Measurements from ENCODE around the gene MIOX.
A peak's percentile ranks its signal among the peaks of the same experiment; 100 is the strongest.

Gene MIOX

GRCh38 chr22:50486561-50487289 is at the start of gene MIOX:
TSS of gene MIOX (plus strand) at chr22:50486859. CDS start at chr22:50486898, 39 bp downstream.
- DNase-seq (ENCODE audit: low read depth): no peak

- no peak for DNase-seq (ENCODE audit: low read depth)
These were observed 49.0 kb upstream of the MIOX start for GRCh38 chr22:50437511-50438304.

- no peak for DNase-seq (ENCODE audit: low read depth)
These were observed 48.1 kb upstream of the MIOX start for GRCh38 chr22:50438305-50439275.

GRCh38 chr22:50439314-50439870 is 47.3 kb upstream of the MIOX start:
- DNase-seq (ENCODE audit: low read depth): no peak

- no peak for DNase-seq (ENCODE audit: low read depth)
These were observed 46.8 kb upstream of the MIOX start for GRCh38 chr22:50439871-50440331.

- DNase-seq (ENCODE audit: low read depth): no peak
These were observed 46.0 kb upstream of the MIOX start for GRCh38 chr22:50440544-50441249.

GRCh38 chr22:50441428-50441993 is 45.1 kb upstream of the MIOX start:
- no peak for DNase-seq (ENCODE audit: low read depth)

GRCh38 chr22:50443197-50443596 is 43.5 kb upstream of the MIOX start:
- no peak for DNase-seq (ENCODE audit: low read depth)

- DNase-seq (ENCODE audit: low read depth): no peak
These were observed 42.6 kb upstream of the MIOX start for GRCh38 chr22:50443801-50444625.

- no peak for DNase-seq (ENCODE audit: low read depth)
These were observed 42.0 kb upstream of the MIOX start for GRCh38 chr22:50444663-50445062.

GRCh38 chr22:50445071-50445879 is 41.4 kb upstream of the MIOX start:
- DNase-seq (ENCODE audit: low read depth): peak; percentile 28

- no peak for DNase-seq (ENCODE audit: low read depth)
These were observed 40.6 kb upstream of the MIOX start for GRCh38 chr22:50445880-50446707.

GRCh38 chr22:50446708-50447575 is 39.7 kb upstream of the MIOX start:
- DNase-seq (ENCODE audit: low read depth): no peak

GRCh38 chr22:50447576-50448551 is 38.8 kb upstream of the MIOX start:
- DNase-seq (ENCODE audit: low read depth): no peak

- no peak for DNase-seq (ENCODE audit: low read depth)
These were observed 34.0 kb upstream of the MIOX start for GRCh38 chr22:50452649-50453048.

GRCh38 chr22:50454556-50455075 is 32.0 kb upstream of the MIOX start:
- no peak for DNase-seq (ENCODE audit: low read depth)

All from stimulated activated CD8-positive, alpha-beta memory T cell treated with anti-CD3 and anti-CD28 coated beads, Interleukin-4, amount 100 ng/mL, for 24 hours (primary cell).